GM12878 (cell line): Measurements from ENCODE around the gene ZNF284. TPM values are rescaled to one million over a fixed set of nuclear protein-coding genes. Genes with fewer than 3 reads are reported as not detected.
"Not testable (repeated sequence)": the region's sequence is repeated elsewhere in the genome, so short reads cannot be mapped to it uniquely, and the experiment has no call there.

Experiments used
- ATAC-seq: fragments of 200-7000 bp; cut with Tn5 transposase; 3 replicates; pipeline ENCODE4 v1.9.1; 2020; ENCODE audit warnings: mild to moderate bottlenecking, moderate library complexity
- BruUV-seq: library from RNA; stranded (reverse); fragments of 400-500 nt; replicated peaks from 2 replicates; lab custom pipeline; 2021; lab: Mats Ljungman, UMichigan
- CTCF ChIA-PET: fragments of 300-600 bp; sonication (Branson Sonifier 250); formaldehyde crosslinking; extraction: SDS; loops from one replicate; lab custom pipeline; 2021; ENCODE audit warnings: inconsistent platforms; lab: Yijun Ruan, JAX
- POLR2A ChIA-PET: fragments of 350-600 bp; formaldehyde crosslinking; extraction: SDS; loops from one replicate; lab custom pipeline; 2021; ENCODE audit warnings: inconsistent platforms; lab: Charles Lee
- RAD21 ChIA-PET: fragments of 300-600 bp; sonication (Branson Sonifier 250); formaldehyde crosslinking; loops from one replicate; lab custom pipeline; 2023; ENCODE audit warnings: antibody characterized with exemption; ENCODE audit not compliant: unreplicated experiment; lab: Charles Lee
- SMC1A ChIA-PET: fragments of 300-600 bp; sonication (Branson Sonifier 250); formaldehyde crosslinking; loops from one replicate; lab custom pipeline; 2023; ENCODE audit not compliant: unreplicated experiment, uncharacterized antibody; lab: Charles Lee
- DNase-seq: peaks from one replicate; pipeline ENCODE4 v3.0.0-alpha.2; 2011; ENCODE audit warnings: low read depth, low spot score
- FAIRE-seq: peaks from 3 replicates; lab custom pipeline; 2011; peaks lifted over from hg19 to GRCh38; lab: Jason Lieb, UNC
- H2AFZ ChIP-seq: 2 replicates; pipeline ENCODE4 v1.6.0; 2011; ENCODE audit warnings: low read depth, low read length, control low read depth; ENCODE audit not compliant: control insufficient read depth
- H3K27ac ChIP-seq: 2 replicates; pipeline ENCODE4 v1.5.1; 2011; ENCODE audit warnings: control low read depth; ENCODE audit not compliant: control insufficient read depth, insufficient read depth
- H3K27me3 ChIP-seq, 2 experiments: replicated peaks in 1 of 2; 2 replicates each; pipeline versions ENCODE4 v1.6.0 to v1.6.1; 2011; ENCODE audit warnings: low read length in 1 of 2; ENCODE audit not compliant: control insufficient read depth in 2 of 2, insufficient read depth in 2 of 2
- H3K36me3 ChIP-seq, 2 experiments: 2 replicates each; pipeline ENCODE4 v1.5.1; 2011; ENCODE audit warnings: low read length in 1 of 2; ENCODE audit not compliant: control insufficient read depth in 2 of 2, insufficient read depth in 2 of 2
- H3K4me1 ChIP-seq: 2 replicates; pipeline ENCODE4 v1.6.1; 2011; ENCODE audit warnings: mild to moderate bottlenecking, low read length, moderate library complexity, mixed read lengths; ENCODE audit not compliant: control insufficient read depth, insufficient read depth
- H3K4me2 ChIP-seq: 2 replicates; pipeline ENCODE4 v1.6.0; 2011; ENCODE audit warnings: control low read depth; ENCODE audit not compliant: control insufficient read depth, insufficient read depth
- H3K4me3 ChIP-seq: fragments of 200-600 bp; sonication (generic); 2 replicates; pipeline ENCODE4 v1.5.1; 2016
- H3K79me2 ChIP-seq: 2 replicates; pipeline ENCODE4 v1.6.0; 2011; ENCODE audit warnings: low read length; ENCODE audit not compliant: control insufficient read depth, insufficient read depth
- H3K9ac ChIP-seq: 2 replicates; pipeline ENCODE4 v1.8.0; 2011; ENCODE audit warnings: low read length, control low read depth, mixed read lengths; ENCODE audit not compliant: control insufficient read depth, insufficient read depth
- H3K9me3 ChIP-seq: replicated peaks from 3 replicates; pipeline ENCODE4 v1.5.1; 2011; ENCODE audit warnings: mild to moderate bottlenecking, low read length; ENCODE audit not compliant: control insufficient read depth, insufficient read depth
- H4K20me1 ChIP-seq: 2 replicates; pipeline ENCODE4 v1.6.0; 2011; ENCODE audit not compliant: control insufficient read depth, insufficient read depth
- FOXM1 ChIP-seq: IDR thresholded peaks from 2 replicates; pipeline ENCODE4 v1.6.1; 2012; ENCODE audit warnings: low read depth, mild to moderate bottlenecking, inconsistent platforms, low read length, moderate library complexity
- GABPA ChIP-seq: IDR thresholded peaks from 2 replicates; pipeline ENCODE4 v1.6.1; 2014; ENCODE audit warnings: antibody characterized with exemption, low read depth, mild to moderate bottlenecking, inconsistent platforms
- NR2F1 ChIP-seq: fragments of 450-650 bp; conservative IDR thresholded peaks from 2 replicates; pipeline ENCODE4 v1.6.1; 2017; ENCODE audit warnings: mild to moderate bottlenecking
- ZNF384 ChIP-seq: IDR thresholded peaks from 2 replicates; pipeline ENCODE4 v1.6.1; 2012; ENCODE audit warnings: low read depth, mild to moderate bottlenecking, low read length, improper control_type of control experiment, borderline replicate concordance
- WGBS: methylation state at CpG from one replicate; pipeline ENCODE4 v1.1.6; 2016; ENCODE audit warnings: low lambda C conversion rate; ENCODE audit not compliant: insufficient replicate concordance, insufficient coverage; ENCODE audit errors: missing lambda C conversion rate; 5-methylcytosine and 5-hydroxymethylcytosine counted together
- in situ Hi-C: fragments of 300-500 bp; cut with MboI; formaldehyde crosslinking; loops from 9 replicates; pipeline ENCODE4 v1.14.3; 2018; ENCODE audit warnings: mixed read lengths
- intact Hi-C: fragments of 100-400 bp; cut with micrococcal nuclease; formaldehyde crosslinking; loops from one replicate; pipeline ENCODE4 v1.14.2; 2022; ENCODE audit not compliant: unreplicated experiment
- polyA plus RNA-seq, 11 experiments: library from polyadenylated mRNA; depleted of rRNA in 4 of 11; unstranded in 6 of 11; stranded (reverse) in 5 of 11; fragments of >200 nt; fragmentation: Nextera tagmentation in 4 of 11; fragmentation: Illumina TruSeq in 1 of 11; extraction: Ambion mirVana in 4 of 11; extraction: Trizol in 1 of 11; gene quantifications; 1 replicate in 1 of 11; 2 replicates in 10 of 11; pipeline versions ENCODE4 v1.2.1 to v1.2.3, GENCODE V29; 2011 to 2016; ENCODE audit warnings: inconsistent platforms in 2 of 11, missing spikeins in 2 of 11, low read depth in 1 of 11
- total RNA-seq, 4 experiments: library from RNA; depleted of rRNA in 3 of 4; stranded (reverse); fragments of >200 nt in 3 of 4; fragmentation: Illumina TruSeq in 1 of 4; extraction: Trizol in 1 of 4; gene quantifications; 2 replicates each; pipeline versions ENCODE4 v1.2.1 to v1.2.3, GENCODE V29; 2013 to 2021
- TF ChIP-seq, protein P1 (sequence below): fragments of 450-650 bp; IDR thresholded peaks from 2 replicates; pipeline ENCODE4 v1.6.1; 2017; ENCODE audit warnings: antibody characterized with exemption, mild to moderate bottlenecking, moderate library complexity

The ZNF284 gene
- total and polyA plus RNA-seq, 10 of the 15 experiments (the other 5 are each of a cell fraction or from before 2014, with no cell fraction given): 0.35 to 1.7 (median 0.60) TPM

DNA sequence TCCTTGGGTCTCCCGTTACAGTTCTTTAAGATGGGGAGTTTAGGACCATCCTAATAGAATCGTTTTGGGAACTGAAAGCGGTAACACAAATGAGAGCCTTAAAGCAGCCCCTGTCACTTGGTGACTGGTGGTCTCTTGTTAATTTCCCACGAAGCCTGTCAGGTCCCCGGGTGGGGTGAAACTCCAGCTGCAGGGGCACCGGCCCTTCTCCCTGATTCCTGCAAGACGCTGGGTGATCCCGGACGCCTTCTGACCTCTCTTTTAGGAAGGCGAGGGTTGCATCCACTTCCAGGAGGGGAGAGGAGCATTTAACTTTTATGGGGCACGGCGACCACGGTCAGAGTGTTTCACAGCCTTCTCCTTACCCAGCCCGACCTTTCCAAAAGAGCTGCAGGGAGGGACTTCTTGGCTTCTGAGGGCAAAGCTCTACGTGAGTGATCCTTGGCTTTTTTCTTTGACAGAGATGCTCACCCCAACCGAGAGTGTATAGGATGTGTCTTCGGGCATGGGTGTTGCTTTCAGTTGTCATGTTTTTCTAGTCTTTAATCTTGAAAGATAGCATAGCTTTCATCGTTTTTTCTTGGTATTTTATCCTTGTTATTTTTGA lies 41.9 kb downstream of the ZNF284 start (continued):
- TF ChIP-seq GABPA: no peak
- TF ChIP-seq ZNF384: no peak
- no peak for TF ChIP-seq FOXM1
- TF ChIP-seq, protein P1, sequence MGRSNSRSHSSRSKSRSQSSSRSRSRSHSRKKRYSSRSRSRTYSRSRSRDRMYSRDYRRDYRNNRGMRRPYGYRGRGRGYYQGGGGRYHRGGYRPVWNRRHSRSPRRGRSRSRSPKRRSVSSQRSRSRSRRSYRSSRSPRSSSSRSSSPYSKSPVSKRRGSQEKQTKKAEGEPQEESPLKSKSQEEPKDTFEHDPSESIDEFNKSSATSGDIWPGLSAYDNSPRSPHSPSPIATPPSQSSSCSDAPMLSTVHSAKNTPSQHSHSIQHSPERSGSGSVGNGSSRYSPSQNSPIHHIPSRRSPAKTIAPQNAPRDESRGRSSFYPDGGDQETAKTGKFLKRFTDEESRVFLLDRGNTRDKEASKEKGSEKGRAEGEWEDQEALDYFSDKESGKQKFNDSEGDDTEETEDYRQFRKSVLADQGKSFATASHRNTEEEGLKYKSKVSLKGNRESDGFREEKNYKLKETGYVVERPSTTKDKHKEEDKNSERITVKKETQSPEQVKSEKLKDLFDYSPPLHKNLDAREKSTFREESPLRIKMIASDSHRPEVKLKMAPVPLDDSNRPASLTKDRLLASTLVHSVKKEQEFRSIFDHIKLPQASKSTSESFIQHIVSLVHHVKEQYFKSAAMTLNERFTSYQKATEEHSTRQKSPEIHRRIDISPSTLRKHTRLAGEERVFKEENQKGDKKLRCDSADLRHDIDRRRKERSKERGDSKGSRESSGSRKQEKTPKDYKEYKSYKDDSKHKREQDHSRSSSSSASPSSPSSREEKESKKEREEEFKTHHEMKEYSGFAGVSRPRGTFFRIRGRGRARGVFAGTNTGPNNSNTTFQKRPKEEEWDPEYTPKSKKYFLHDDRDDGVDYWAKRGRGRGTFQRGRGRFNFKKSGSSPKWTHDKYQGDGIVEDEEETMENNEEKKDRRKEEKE: no peak
- no peak for TF ChIP-seq NR2F1
- TF ChIP-seq, all 136 proteins: peak for 0

DNA sequence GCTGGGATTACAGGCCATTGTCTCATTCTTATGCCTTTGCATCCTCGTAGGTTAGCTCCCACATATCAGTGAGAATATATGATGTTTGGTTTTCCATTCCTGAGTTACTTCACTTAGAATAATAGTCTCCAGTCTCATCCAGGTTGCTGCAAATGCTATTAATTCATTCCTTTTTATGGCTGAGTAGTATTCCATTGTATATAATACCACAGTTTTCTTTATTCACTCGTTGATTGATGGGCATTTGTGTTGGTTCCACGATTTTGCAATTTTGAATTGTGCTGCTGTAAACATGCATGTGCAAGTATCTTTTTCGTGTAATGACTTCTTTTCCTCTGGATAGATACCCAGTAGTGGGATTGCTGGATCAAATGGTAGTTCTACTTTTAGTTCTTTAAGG lies 49.2 kb downstream of the ZNF284 start:
- H3K4me3 ChIP-seq, H3K4me2 ChIP-seq, RAD21 ChIA-PET, H2AFZ ChIP-seq, H3K27ac ChIP-seq, FAIRE-seq, H3K9ac ChIP-seq, ATAC-seq, DNase-seq, POLR2A ChIA-PET, SMC1A ChIA-PET, H3K9me3 ChIP-seq, CTCF ChIA-PET, in situ Hi-C loops, H4K20me1 ChIP-seq, H3K4me1 ChIP-seq, BruUV-seq, H3K27me3 ChIP-seq, H3K79me2 ChIP-seq, intact Hi-C loops: not testable (repeated sequence)
- H3K36me3 ChIP-seq: peaks cover 2 to 12% of the 10 kb centered on the region in 2 experiments
- 88% methylated on average over 4 of the region's 4 CpGs for WGBS
